ENCODE measurements around the gene LDB2. TPM values are rescaled to one million over a fixed set of nuclear protein-coding genes. Genes with fewer than 3 reads are reported as not detected.

LDB2 gene
- total RNA-seq, 2 donors from 2014 or later: not detected

- H3K4me3 Mint-ChIP-seq: no peak overlapping the region
- H3K27me3 Mint-ChIP-seq: no peaks in the 10 kb centered on the region
- H3K27ac Mint-ChIP-seq: no peak overlapping the region
- H3K36me3 Mint-ChIP-seq (ENCODE audit: low read depth): no peaks in the 10 kb centered on the region
- no peak for ATAC-seq
- H3K4me1 Mint-ChIP-seq: no peaks in the 10 kb centered on the region
- H3K9me3 ChIP-seq (ENCODE audit: control insufficient read depth, low read length, poor library complexity, severe bottlenecking): no peaks in the 10 kb centered on the region
- no peak for DNase-seq
Observed at GRCh38 chr4:16597845-16598596, 300.4 kb downstream of the LDB2 start.

- no peaks in the 10 kb centered on the region for H3K27me3 Mint-ChIP-seq
- DNase-seq (no peak), ATAC-seq (no peak)
- no peak overlapping the region for H3K27ac Mint-ChIP-seq
- H3K36me3 Mint-ChIP-seq (ENCODE audit: low read depth): no peaks in the 10 kb centered on the region
- no peak overlapping the region for H3K4me3 Mint-ChIP-seq
- no peaks in the 10 kb centered on the region for H3K4me1 Mint-ChIP-seq
- no peaks in the 10 kb centered on the region for H3K9me3 ChIP-seq (ENCODE audit: control insufficient read depth, low read length, poor library complexity, severe bottlenecking)
Observed at GRCh38 chr4:16597443-16597842, 301.0 kb downstream of the LDB2 start.

GRCh38 chr4:16596267-16596666 lies 302.2 kb downstream of the LDB2 start:
- no peaks in the 10 kb centered on the region for H3K9me3 ChIP-seq (ENCODE audit: control insufficient read depth, low read length, poor library complexity, severe bottlenecking)
- Mint-ChIP-seq H3K36me3 (ENCODE audit: low read depth) (no peaks in the 10 kb centered on the region), H3K4me3 (no peak overlapping the region), H3K4me1 (no peaks in the 10 kb centered on the region), H3K27me3 (no peaks in the 10 kb centered on the region), H3K27ac (no peak overlapping the region)
- DNase-seq: no peak
- ATAC-seq: no peak

- Mint-ChIP-seq H3K27ac (no peak overlapping the region), H3K27me3 (no peaks in the 10 kb centered on the region), H3K36me3 (ENCODE audit: low read depth) (no peaks in the 10 kb centered on the region), H3K4me1 (no peaks in the 10 kb centered on the region), H3K4me3 (no peak overlapping the region)
- DNase-seq: no peak
- ATAC-seq: no peak
- no peaks in the 10 kb centered on the region for H3K9me3 ChIP-seq (ENCODE audit: control insufficient read depth, low read length, poor library complexity, severe bottlenecking)
Observed at GRCh38 chr4:16594128-16594527, 304.3 kb downstream of the LDB2 start.

- H3K9me3 ChIP-seq (ENCODE audit: control insufficient read depth, low read length, poor library complexity, severe bottlenecking): no peaks in the 10 kb centered on the region
- DNase-seq (no peak), ATAC-seq (no peak)
- Mint-ChIP-seq H3K27me3 (no peaks in the 10 kb centered on the region), H3K27ac (no peak overlapping the region), H3K4me1 (no peaks in the 10 kb centered on the region), H3K36me3 (ENCODE audit: low read depth) (no peaks in the 10 kb centered on the region), H3K4me3 (no peak overlapping the region)
Observed at GRCh38 chr4:16593386-16593785, 305.1 kb downstream of the LDB2 start.

GRCh38 chr4:16591272-16591826 lies 307.1 kb downstream of the LDB2 start:
- no peaks in the 10 kb centered on the region for H3K27me3 Mint-ChIP-seq
- no peak overlapping the region for H3K27ac Mint-ChIP-seq
- H3K9me3 ChIP-seq (ENCODE audit: control insufficient read depth, low read length, poor library complexity, severe bottlenecking): no peaks in the 10 kb centered on the region
- H3K36me3 Mint-ChIP-seq (ENCODE audit: low read depth): no peaks in the 10 kb centered on the region
- DNase-seq: no peak
- no peak overlapping the region for H3K4me3 Mint-ChIP-seq
- no peak for ATAC-seq
- H3K4me1 Mint-ChIP-seq: no peaks in the 10 kb centered on the region

GRCh38 chr4:16590797-16591196 lies 307.6 kb downstream of the LDB2 start:
- Mint-ChIP-seq H3K4me1 (no peaks in the 10 kb centered on the region), H3K27ac (no peak overlapping the region), H3K36me3 (ENCODE audit: low read depth) (no peaks in the 10 kb centered on the region), H3K4me3 (no peak overlapping the region), H3K27me3 (no peaks in the 10 kb centered on the region)
- ATAC-seq (no peak), DNase-seq (no peak)
- H3K9me3 ChIP-seq (ENCODE audit: control insufficient read depth, low read length, poor library complexity, severe bottlenecking): no peaks in the 10 kb centered on the region

GRCh38 chr4:16588651-16589050 lies 309.8 kb downstream of the LDB2 start:
- no peaks in the 10 kb centered on the region for H3K36me3 Mint-ChIP-seq (ENCODE audit: low read depth)
- no peak overlapping the region for H3K4me3 Mint-ChIP-seq
- H3K9me3 ChIP-seq (ENCODE audit: control insufficient read depth, low read length, poor library complexity, severe bottlenecking): no peaks in the 10 kb centered on the region
- no peaks in the 10 kb centered on the region for H3K4me1 Mint-ChIP-seq
- ATAC-seq (no peak), DNase-seq (no peak)
- no peak overlapping the region for H3K27ac Mint-ChIP-seq
- no peaks in the 10 kb centered on the region for H3K27me3 Mint-ChIP-seq

- ATAC-seq: no peak
- Mint-ChIP-seq H3K4me1 (no peaks in the 10 kb centered on the region), H3K27me3 (no peaks in the 10 kb centered on the region), H3K36me3 (ENCODE audit: low read depth) (no peaks in the 10 kb centered on the region), H3K4me3 (no peak overlapping the region), H3K27ac (no peak overlapping the region)
- no peaks in the 10 kb centered on the region for H3K9me3 ChIP-seq (ENCODE audit: control insufficient read depth, low read length, poor library complexity, severe bottlenecking)
- DNase-seq: no peak
Observed at GRCh38 chr4:16588149-16588548, 310.3 kb downstream of the LDB2 start.

GRCh38 chr4:16585053-16585452 lies 313.4 kb downstream of the LDB2 start:
- H3K27ac Mint-ChIP-seq: no peak overlapping the region
- DNase-seq (no peak), ATAC-seq (no peak)
- H3K4me3 Mint-ChIP-seq: no peak overlapping the region
- no peaks in the 10 kb centered on the region for H3K4me1 Mint-ChIP-seq
- H3K36me3 Mint-ChIP-seq (ENCODE audit: low read depth): no peaks in the 10 kb centered on the region
- no peaks in the 10 kb centered on the region for H3K9me3 ChIP-seq (ENCODE audit: control insufficient read depth, low read length, poor library complexity, severe bottlenecking)
- no peaks in the 10 kb centered on the region for H3K27me3 Mint-ChIP-seq

- Mint-ChIP-seq H3K27me3 (no peaks in the 10 kb centered on the region), H3K36me3 (ENCODE audit: low read depth) (no peaks in the 10 kb centered on the region), H3K4me1 (no peaks in the 10 kb centered on the region), H3K27ac (no peak overlapping the region), H3K4me3 (no peak overlapping the region)
- no peaks in the 10 kb centered on the region for H3K9me3 ChIP-seq (ENCODE audit: control insufficient read depth, low read length, poor library complexity, severe bottlenecking)
- ATAC-seq (no peak), DNase-seq (no peak)
Observed at GRCh38 chr4:16583764-16584163, 314.7 kb downstream of the LDB2 start.

- no peaks in the 10 kb centered on the region for H3K36me3 Mint-ChIP-seq (ENCODE audit: low read depth)
- H3K4me1 Mint-ChIP-seq: no peaks in the 10 kb centered on the region
- no peaks in the 10 kb centered on the region for H3K9me3 ChIP-seq (ENCODE audit: control insufficient read depth, low read length, poor library complexity, severe bottlenecking)
- no peak overlapping the region for H3K4me3 Mint-ChIP-seq
- DNase-seq: no peak
- H3K27me3 Mint-ChIP-seq: no peaks in the 10 kb centered on the region
- H3K27ac Mint-ChIP-seq: no peak overlapping the region
- no peak for ATAC-seq
Observed at GRCh38 chr4:16582526-16582925, 315.9 kb downstream of the LDB2 start.

- H3K27ac Mint-ChIP-seq: no peak overlapping the region
- DNase-seq: no peak
- no peak overlapping the region for H3K4me3 Mint-ChIP-seq
- H3K27me3 Mint-ChIP-seq: no peaks in the 10 kb centered on the region
- ATAC-seq: no peak
- no peaks in the 10 kb centered on the region for H3K36me3 Mint-ChIP-seq (ENCODE audit: low read depth)
- H3K4me1 Mint-ChIP-seq: no peaks in the 10 kb centered on the region
- no peaks in the 10 kb centered on the region for H3K9me3 ChIP-seq (ENCODE audit: control insufficient read depth, low read length, poor library complexity, severe bottlenecking)
Observed at GRCh38 chr4:16582036-16582435, 316.4 kb downstream of the LDB2 start.

- no peaks in the 10 kb centered on the region for H3K36me3 Mint-ChIP-seq (ENCODE audit: low read depth)
- H3K9me3 ChIP-seq (ENCODE audit: control insufficient read depth, low read length, poor library complexity, severe bottlenecking): no peaks in the 10 kb centered on the region
- ATAC-seq (no peak), DNase-seq (no peak)
- no peaks in the 10 kb centered on the region for H3K27me3 Mint-ChIP-seq
- H3K4me1 Mint-ChIP-seq: no peaks in the 10 kb centered on the region
- H3K4me3 Mint-ChIP-seq: no peak overlapping the region
- H3K27ac Mint-ChIP-seq: no peak overlapping the region
Observed at GRCh38 chr4:16581117-16581516, 317.3 kb downstream of the LDB2 start.

All from T-helper 17 cell (primary cell).